HPDE6-E6E7 (cell line): Measurements from ENCODE around the gene ARHGEF9.
"Not testable (repeated sequence)": the region's sequence is repeated elsewhere in the genome, so short reads cannot be mapped to it uniquely, and the experiment has no call there.

ENCODE experiments used
- DNase-seq: peaks from one replicate; pipeline ENCODE4 v3.0.0; 2011; ENCODE audit warnings: missing footprints; ENCODE audit errors: extremely low spot score

Gene ARHGEF9

GRCh38 chrX:63661676-63662075, 123.3 kb downstream of the ARHGEF9 start:
- DNase-seq, result no peak

- no peak for DNase-seq
Observed at GRCh38 chrX:63658920-63659319, 126.1 kb downstream of the ARHGEF9 start.

- DNase-seq, result peak; percentile 16
Observed at GRCh38 chrX:63657821-63658220, 127.2 kb downstream of the ARHGEF9 start.

GRCh38 chrX:63656871-63657580, 128.0 kb downstream of the ARHGEF9 start:
- DNase-seq, result no peak

GRCh38 chrX:63652086-63652765, 132.8 kb downstream of the ARHGEF9 start:
- DNase-seq, result no peak

- not testable (repeated sequence) for DNase-seq
Observed at GRCh38 chrX:63645748-63646147, 139.3 kb downstream of the ARHGEF9 start.

- DNase-seq, result no peak
Observed at GRCh38 chrX:63635750-63636149, 149.3 kb downstream of the ARHGEF9 start.

- DNase-seq, result no peak
Observed at GRCh38 chrX:63613531-63614028, 171.4 kb downstream of the ARHGEF9 start.

- DNase-seq, result no peak
Observed at GRCh38 chrX:63585936-63586335, 199.1 kb downstream of the ARHGEF9 start.
